HG03045 (cell line): ENCODE results near the gene ZNF362.

ENCODE experiments used
- ATAC-seq: cut with Tn5 transposase; IDR thresholded peaks from one replicate; pipeline ENCODE4 v1.9.1; 2021; ENCODE audit warnings: mild to moderate bottlenecking, moderate library complexity; ENCODE audit not compliant: unreplicated experiment

The ZNF362 gene

GRCh38 chr1:33323663-33324477 lies 67.6 kb downstream of the ZNF362 start:
- ATAC-seq: no peak

- no peak for ATAC-seq
These were observed 68.6 kb downstream of the ZNF362 start for GRCh38 chr1:33324677-33325575.

GRCh38 chr1:33326785-33327184 lies 70.5 kb downstream of the ZNF362 start:
- ATAC-seq: no peak

DNA sequence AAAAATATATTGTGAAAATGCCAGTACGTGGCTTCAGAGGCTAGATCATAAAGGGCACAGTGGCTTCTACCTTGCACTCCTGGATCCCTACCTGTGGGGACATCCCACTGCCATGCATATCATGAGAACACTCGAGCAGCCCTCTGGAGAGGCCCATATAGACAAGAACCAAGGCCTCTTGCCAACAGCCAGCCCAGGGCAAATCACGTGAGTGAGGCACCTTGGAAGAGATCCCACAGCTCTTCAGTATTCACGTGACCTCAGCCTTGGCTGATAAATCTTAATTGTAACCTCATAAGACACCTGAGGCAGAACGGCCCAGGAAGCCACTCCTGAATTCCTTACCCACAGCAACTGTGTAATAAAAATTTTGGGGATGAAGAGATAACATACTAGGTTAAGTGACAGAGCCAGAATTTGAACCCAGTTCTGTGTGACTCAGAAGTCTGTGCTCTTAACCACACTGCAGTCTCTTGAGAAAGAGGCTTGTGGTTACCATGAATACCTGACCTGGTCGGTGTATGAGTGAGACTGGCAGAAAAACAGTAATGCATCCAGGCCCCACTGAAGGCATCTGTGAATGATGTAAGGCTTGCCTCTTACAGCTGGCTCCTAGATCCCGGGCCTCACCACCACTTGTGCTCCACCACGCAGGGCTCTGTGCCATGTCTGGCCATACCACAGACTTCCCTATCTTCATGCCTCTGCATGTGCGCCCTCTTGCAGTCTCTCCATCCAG lies 71.5 kb downstream of the ZNF362 start:
- ATAC-seq: no peak

- ATAC-seq: no peak
These were observed 72.5 kb downstream of the ZNF362 start for GRCh38 chr1:33328817-33329216.

- no peak for ATAC-seq
These were observed 73.5 kb downstream of the ZNF362 start for GRCh38 chr1:33329600-33330305.

DNA sequence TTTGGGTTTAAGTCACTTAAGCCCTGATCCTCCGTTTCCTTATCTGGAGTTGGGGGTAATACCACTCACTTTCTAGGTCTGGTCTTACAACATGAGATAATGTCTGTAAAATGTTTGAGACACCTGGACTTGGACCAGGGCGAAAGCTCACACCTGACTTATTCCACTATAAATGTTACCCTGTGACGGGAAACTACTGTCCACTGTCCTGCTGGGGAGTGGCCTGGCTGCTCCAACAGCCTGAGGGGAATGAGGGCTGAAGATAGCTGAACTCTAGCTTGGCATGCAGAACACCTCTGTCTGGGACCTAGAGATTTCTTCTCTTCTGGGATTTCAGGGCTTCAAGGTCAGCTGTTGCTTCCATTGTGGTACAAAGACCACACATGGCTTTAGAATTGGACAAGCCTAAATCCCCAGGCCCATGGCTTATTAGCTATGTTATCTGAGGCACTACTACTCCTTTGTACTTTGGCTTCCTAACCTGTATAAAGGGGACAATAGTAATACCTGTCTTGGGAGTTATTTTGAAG lies 74.1 kb downstream of the ZNF362 start:
- ATAC-seq: no peak

GRCh38 chr1:33330906-33331305 lies 74.6 kb downstream of the ZNF362 start:
- ATAC-seq: no peak

- ATAC-seq: no peak
These were observed 75.4 kb downstream of the ZNF362 start for GRCh38 chr1:33331444-33332356.

DNA sequence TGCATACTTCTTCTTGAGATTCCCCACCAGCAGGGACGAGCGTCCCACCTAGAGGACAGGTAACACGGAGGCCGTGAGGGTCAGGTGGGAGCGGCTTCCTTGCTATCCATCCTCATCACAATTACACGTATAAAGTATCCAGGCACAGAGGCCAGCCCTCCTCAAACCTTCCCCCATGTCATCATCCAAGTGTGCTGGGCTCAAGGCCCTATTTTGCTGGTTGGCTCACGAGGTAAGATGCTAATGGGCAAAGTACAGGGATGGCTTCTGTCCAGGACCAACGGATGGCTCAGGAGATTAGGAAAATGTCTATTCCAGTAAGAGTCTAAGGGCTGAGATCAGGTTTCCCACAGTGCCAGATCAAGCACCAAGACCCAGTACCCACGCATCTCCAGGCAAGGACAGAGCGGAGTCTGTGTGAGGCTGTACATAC lies 76.1 kb downstream of the ZNF362 start:
- ATAC-seq: no peak

- no peak for ATAC-seq
These were observed 76.6 kb downstream of the ZNF362 start for GRCh38 chr1:33332881-33333280.

DNA sequence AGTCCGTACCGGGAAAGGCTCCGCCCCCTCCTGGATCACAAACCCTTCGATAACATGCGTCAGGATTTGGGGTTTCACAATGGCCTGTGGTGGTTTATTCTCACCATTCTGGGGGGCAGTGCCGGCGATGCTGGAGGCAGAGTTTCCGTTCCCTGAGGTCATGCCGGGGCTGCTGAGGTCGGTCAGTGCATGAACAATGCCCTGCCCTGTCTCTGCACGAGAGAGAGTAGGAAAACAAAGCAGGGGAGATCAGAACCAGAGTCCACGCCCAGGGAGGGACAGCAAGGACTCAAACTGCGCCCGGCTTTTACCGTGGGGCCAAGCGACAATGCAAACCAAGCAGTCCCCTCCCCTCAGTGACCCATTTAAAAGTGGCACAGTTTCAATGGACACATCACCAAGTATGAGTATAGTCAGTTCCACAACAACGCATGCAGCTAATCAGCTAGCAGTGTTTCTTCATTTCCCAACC lies 77.8 kb downstream of the ZNF362 start:
- ATAC-seq: no peak

DNA sequence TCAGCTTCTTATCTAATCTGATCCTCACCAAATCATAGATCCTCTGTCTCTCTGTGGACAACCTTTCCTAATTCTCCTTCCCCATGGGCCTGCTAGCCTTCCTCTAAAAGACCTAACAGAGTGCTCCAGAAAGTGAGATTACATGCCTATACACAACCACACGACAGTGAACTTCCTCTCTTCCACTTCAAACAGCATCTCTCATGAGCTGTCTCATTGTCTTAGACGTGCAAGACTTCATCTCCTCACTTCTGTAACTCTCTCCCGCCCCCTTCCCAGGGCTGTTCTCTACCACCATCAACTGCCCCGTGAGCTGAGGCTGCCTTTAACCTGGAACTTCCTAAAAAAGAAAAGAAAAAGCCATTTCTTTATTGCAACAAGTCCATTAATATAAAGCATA lies 78.7 kb downstream of the ZNF362 start:
- no peak for ATAC-seq

DNA sequence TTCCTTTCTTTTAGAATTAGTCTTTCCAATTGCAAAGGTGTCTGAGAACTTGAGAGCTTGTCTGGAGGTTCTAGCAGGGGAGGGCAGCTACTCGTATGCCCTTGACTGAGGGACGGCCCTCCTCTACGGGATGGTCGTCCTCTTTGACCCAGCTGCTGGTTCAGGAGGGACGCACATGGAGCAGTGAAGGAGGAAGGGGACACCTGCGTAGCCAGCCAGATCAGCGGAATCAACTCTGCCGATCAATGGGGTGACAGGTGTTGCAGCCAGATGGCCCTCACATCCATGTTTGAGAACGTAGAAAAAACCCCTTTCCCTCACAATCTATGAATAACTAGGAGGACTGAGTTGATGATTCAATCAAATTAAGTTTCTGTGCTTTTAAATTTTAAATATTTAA lies 80.3 kb downstream of the ZNF362 start:
- no peak for ATAC-seq

DNA sequence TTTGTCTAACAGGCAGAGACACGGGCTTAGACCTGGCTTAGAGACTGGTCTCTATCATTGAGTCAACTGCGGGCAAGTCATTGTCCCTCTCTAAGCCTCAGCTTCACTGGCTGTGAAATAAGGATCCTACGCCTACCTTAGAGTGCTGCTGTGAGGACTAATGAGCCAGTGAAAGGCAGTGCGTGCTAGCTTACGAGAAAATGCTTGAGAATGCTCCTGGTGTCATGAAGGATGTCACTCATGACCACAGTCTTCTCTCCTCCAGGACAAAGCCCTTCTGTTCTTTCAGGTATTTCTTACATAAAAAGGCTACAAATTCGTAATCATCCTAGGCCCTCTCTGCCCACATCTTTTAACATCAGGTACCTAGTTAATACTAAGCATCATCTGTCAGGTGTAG lies 81.1 kb downstream of the ZNF362 start:
- no peak for ATAC-seq

- ATAC-seq: no peak
These were observed 81.8 kb downstream of the ZNF362 start for GRCh38 chr1:33338048-33338439.

- no peak for ATAC-seq
These were observed 82.3 kb downstream of the ZNF362 start for GRCh38 chr1:33338440-33339211.

- no peak for ATAC-seq
These were observed 83.1 kb downstream of the ZNF362 start for GRCh38 chr1:33339413-33339812.
